NB4 (cell line): ENCODE measurements around the gene WDR33.

Experiments used
- DNase-seq: peaks from one replicate; pipeline ENCODE4 v3.0.0; 2010; ENCODE audit warnings: low read depth
- H3K4me3 ChIP-seq: one replicate; pipeline ENCODE4 v1.5.1; 2011; ENCODE audit warnings: mild to moderate bottlenecking, low read depth, low read length, moderate library complexity
- MYC ChIP-seq: IDR thresholded peaks from 2 replicates; pipeline ENCODE4 v1.6.1; 2011; ENCODE audit warnings: low read depth, low read length
- POLR2A ChIP-seq: IDR thresholded peaks from 2 replicates; pipeline ENCODE4 v1.6.1; 2011; ENCODE audit warnings: mild to moderate bottlenecking; ENCODE audit not compliant: insufficient read length; ENCODE audit errors: extremely low read depth
- TF ChIP-seq, protein P1 (sequence below): IDR thresholded peaks from 2 replicates; pipeline ENCODE4 v1.6.1; 2011; ENCODE audit warnings: low read depth, low read length
- TF ChIP-seq, protein P2 (sequence below): IDR thresholded peaks from one replicate; pipeline ENCODE4 v1.5.1; 2012; ENCODE audit warnings: low read depth, low read length

Gene WDR33

DNA sequence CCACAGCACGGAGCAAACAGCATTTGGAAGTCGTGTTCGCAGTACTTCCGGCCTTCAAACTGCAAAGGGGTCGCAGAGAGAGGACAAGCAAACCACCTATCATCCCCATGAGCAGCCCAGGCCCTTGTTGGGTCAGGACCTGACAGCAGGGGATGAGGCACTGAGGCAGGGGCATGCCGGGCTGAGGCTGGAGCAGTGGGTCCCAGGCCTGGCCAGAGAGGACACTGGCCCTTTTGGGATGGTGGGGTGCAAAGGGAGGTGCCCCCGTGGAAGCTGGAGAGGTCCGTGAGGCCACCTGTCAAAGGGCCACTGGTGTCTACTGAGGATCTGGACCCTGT is 156.2 kb downstream of the WDR33 start:
- no peak for TF ChIP-seq POLR2A
- TF ChIP-seq, protein P1, sequence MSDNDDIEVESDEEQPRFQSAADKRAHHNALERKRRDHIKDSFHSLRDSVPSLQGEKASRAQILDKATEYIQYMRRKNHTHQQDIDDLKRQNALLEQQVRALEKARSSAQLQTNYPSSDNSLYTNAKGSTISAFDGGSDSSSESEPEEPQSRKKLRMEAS = no peak
- no peak for TF ChIP-seq MYC
- TF ChIP-seq, protein P2, sequence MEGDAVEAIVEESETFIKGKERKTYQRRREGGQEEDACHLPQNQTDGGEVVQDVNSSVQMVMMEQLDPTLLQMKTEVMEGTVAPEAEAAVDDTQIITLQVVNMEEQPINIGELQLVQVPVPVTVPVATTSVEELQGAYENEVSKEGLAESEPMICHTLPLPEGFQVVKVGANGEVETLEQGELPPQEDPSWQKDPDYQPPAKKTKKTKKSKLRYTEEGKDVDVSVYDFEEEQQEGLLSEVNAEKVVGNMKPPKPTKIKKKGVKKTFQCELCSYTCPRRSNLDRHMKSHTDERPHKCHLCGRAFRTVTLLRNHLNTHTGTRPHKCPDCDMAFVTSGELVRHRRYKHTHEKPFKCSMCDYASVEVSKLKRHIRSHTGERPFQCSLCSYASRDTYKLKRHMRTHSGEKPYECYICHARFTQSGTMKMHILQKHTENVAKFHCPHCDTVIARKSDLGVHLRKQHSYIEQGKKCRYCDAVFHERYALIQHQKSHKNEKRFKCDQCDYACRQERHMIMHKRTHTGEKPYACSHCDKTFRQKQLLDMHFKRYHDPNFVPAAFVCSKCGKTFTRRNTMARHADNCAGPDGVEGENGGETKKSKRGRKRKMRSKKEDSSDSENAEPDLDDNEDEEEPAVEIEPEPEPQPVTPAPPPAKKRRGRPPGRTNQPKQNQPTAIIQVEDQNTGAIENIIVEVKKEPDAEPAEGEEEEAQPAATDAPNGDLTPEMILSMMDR = no peak
- no peak for DNase-seq
- H3K4me3 ChIP-seq = no peak overlapping the region

DNA sequence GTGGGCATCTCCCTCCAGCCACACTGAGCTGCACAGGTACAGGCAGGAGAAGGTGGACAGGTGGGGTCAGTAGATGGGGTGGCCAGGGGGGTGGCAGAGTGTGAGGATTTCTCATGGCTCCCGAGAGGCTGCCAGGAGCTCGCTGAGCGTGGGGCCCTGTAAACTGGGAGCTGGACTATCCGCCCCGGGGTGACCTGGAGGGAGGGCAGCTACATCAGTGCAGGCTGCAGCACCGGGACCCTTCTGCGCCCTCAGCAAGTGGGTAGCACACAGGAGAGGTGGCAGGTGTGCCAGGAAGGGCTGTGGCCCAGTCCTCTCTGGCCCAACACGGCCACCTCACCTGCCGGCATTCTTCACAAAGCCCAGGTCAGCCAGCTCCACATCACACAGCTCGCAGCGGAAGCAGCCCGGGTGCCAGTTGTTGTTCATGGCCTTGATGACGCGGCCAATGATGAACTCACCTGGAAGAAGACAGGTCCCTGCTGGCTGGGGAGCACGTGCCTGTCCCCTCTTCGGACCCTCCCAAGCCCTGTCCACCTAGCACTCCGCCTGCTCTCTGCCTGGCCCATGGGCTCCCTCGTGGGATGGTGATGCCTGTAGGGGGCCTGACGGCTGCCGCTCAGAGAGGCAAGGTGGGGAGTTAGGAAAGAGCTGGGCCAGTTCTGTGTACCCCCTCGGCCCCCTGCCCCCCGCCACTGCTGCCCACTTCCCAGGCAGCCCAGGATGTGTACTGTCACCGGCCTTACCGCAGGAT is 156.7 kb downstream of the WDR33 start:
- no peak for DNase-seq
- TF ChIP-seq MYC = no peak
- TF ChIP-seq, protein P1 = no peak
- TF ChIP-seq, protein P2 = no peak
- no peak for TF ChIP-seq POLR2A
- no peak overlapping the region for H3K4me3 ChIP-seq

DNA sequence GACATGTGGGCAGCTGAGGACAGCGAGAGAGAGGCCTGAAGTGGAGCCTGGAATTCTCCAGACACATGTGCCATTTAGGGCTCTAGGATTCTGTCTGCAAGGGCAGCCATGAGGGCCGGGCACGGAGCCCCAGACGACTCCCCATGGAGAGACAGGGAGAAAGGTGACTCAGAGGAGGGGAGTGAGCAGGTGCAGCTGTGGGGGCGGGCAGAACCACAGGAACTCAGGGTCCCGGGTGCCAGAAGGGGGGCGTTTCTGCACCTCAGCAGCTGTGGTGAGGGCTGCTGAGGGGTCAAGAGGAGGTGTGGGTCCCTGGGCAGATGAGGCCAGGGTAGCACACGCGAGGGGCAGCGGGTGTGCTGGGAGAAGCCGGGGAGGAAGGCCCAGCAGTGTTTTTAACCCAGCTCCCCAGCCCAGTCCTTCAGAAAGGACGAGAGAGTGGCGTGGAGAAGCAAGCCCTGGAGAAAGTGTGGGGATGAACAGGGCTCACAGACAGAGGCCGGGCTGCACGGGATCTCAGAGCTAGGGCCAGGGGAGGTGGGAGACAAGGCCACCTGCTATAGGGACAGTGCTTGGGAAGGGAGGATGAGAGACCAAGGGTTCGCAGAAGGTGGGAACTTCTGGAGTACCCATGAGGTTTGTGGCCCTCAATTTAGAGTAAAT is 157.4 kb downstream of the WDR33 start:
- TF ChIP-seq, protein P2 = no peak
- no peak overlapping the region for H3K4me3 ChIP-seq
- DNase-seq = no peak

GRCh38 chr2:127652786-127653357 is 158.1 kb downstream of the WDR33 start:
- no peak for DNase-seq
- no peak overlapping the region for H3K4me3 ChIP-seq
- TF ChIP-seq, protein P2 = no peak
- TF ChIP-seq, protein P1 = no peak
- TF ChIP-seq POLR2A (no peak), MYC (no peak)

DNA sequence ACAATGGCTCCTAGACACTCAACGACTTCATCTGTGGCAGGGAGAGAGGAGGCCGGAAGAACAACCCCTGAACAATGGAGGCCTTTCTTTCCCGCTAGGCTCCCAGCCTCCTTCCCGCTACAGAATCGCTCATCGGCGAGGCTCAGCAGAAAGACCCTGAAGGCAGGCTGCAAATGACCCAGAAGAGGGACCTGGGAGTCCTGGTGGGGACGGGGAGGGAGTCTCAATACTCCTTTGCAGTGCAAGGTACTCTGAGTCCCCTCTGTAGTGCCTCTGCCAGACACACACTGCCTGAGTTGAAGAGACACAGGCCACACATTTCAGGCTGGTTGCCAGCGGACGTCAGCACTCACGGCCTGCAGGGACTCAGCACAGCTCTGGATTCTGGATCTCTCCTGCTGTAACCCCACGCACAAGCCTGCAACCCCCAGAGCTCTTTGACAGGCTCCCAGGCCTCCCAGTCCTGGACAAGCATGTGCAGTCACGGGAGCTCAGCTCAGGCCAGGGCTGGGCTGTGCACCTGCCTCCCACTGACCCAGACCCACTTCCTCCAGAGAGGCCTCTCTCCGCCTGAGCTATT is 158.9 kb downstream of the WDR33 start:
- no peak for DNase-seq
- TF ChIP-seq, protein P1 = no peak
- TF ChIP-seq, protein P2 = no peak
- TF ChIP-seq MYC (no peak), POLR2A (no peak)
- H3K4me3 ChIP-seq = no peak overlapping the region
